Activated CD8-positive, alpha-beta memory T cell treated with anti-CD3 and anti-CD28 coated beads, Interleukin-2, amount 50 U/mL, for 24 hours (primary cell): ENCODE data around the gene ATP4A.

Experiments used
- DNase-seq: peaks from one replicate; pipeline ENCODE4 v3.0.0-alpha.2; 2020; ENCODE audit errors: extremely low read depth

ATP4A gene

GRCh38 chr19:35565016-35565856, 1.8 kb upstream of the ATP4A start:
- DNase-seq, result no peak

GRCh38 chr19:35562776-35563175, 682 bp downstream of the ATP4A start:
- no peak for DNase-seq

- DNase-seq, result no peak
Observed at GRCh38 chr19:35562336-35562735, 1.1 kb downstream of the ATP4A start.

GRCh38 chr19:35561436-35561835, 2.0 kb downstream of the ATP4A start:
- DNase-seq, result no peak

- DNase-seq, result no peak
Observed at GRCh38 chr19:35560677-35561076, 2.8 kb downstream of the ATP4A start.

GRCh38 chr19:35560271-35560670, 3.2 kb downstream of the ATP4A start:
- no peak for DNase-seq

GRCh38 chr19:35559781-35560180, 3.7 kb downstream of the ATP4A start:
- DNase-seq, result no peak

GRCh38 chr19:35559281-35559659, 4.2 kb downstream of the ATP4A start:
- DNase-seq, result no peak

- no peak for DNase-seq
Observed at GRCh38 chr19:35558400-35559280, 4.8 kb downstream of the ATP4A start.

GRCh38 chr19:35557539-35558399, 5.7 kb downstream of the ATP4A start:
- no peak for DNase-seq

GRCh38 chr19:35556846-35557538, 6.5 kb downstream of the ATP4A start:
- no peak for DNase-seq

GRCh38 chr19:35556025-35556590, 7.3 kb downstream of the ATP4A start:
- no peak for DNase-seq

- no peak for DNase-seq
Observed at GRCh38 chr19:35555301-35556005, 8.0 kb downstream of the ATP4A start.

GRCh38 chr19:35554076-35554475, 9.4 kb downstream of the ATP4A start:
- DNase-seq, result no peak

- no peak for DNase-seq
Observed at GRCh38 chr19:35553385-35554000, 10.0 kb downstream of the ATP4A start.

GRCh38 chr19:35552534-35553384, 10.7 kb downstream of the ATP4A start:
- no peak for DNase-seq

- no peak for DNase-seq
Observed at GRCh38 chr19:35551091-35551810, 12.2 kb downstream of the ATP4A start.

- DNase-seq, result no peak
Observed at GRCh38 chr19:35549879-35550523, 13.5 kb downstream of the ATP4A start.
